Measurements from ENCODE around the gene KIF25. TPM values are rescaled to one million over a fixed set of nuclear protein-coding genes. Genes with fewer than 3 reads are reported as not detected.

Gene KIF25
- total RNA-seq, 1 experiment from 2014 or later, result 0.28 TPM

GRCh38 chr6:168033791-168034190, 36.3 kb downstream of the KIF25 start:
- no peak for DNase-seq (ENCODE audit: low spot score)
- no peak overlapping the region for H3K4me3 Mint-ChIP-seq
- POLR2A ChIA-PET, result no interaction called here
- no peak for ATAC-seq
- H3K36me3 Mint-ChIP-seq, result peaks cover 17% of the 10 kb centered on the region
- CTCF ChIA-PET, result interaction anchor here (1.0 kb wide), 1 partner anchor 99 kb away, joined by 3 read pairs; no protein-coding TSS in a partner anchor
- H3K27me3 Mint-ChIP-seq (ENCODE audit: low read depth), result peaks cover 11% of the 10 kb centered on the region
- peaks cover 39% of the 10 kb centered on the region for H3K4me1 Mint-ChIP-seq
- H3K27ac Mint-ChIP-seq, result no peak overlapping the region
- TF ChIP-seq SMAD4 (CRISPR knock-in tag; IDR thresholded peaks at IDR 0.05) (no peak), ZNF671 (CRISPR knock-in tag; IDR thresholded peaks at IDR 0.05) (no peak), AR (CRISPR knock-in tag; IDR thresholded peaks at IDR 0.05) (no peak), NR2C2 (CRISPR knock-in tag; IDR thresholded peaks at IDR 0.05) (no peak)
- TF ChIP-seq, protein P1, sequence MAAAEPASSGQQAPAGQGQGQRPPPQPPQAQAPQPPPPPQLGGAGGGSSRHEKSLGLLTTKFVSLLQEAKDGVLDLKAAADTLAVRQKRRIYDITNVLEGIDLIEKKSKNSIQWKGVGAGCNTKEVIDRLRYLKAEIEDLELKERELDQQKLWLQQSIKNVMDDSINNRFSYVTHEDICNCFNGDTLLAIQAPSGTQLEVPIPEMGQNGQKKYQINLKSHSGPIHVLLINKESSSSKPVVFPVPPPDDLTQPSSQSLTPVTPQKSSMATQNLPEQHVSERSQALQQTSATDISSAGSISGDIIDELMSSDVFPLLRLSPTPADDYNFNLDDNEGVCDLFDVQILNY (CRISPR knock-in tag; IDR thresholded peaks at IDR 0.05), result no peak
- TF ChIP-seq, protein P2, sequence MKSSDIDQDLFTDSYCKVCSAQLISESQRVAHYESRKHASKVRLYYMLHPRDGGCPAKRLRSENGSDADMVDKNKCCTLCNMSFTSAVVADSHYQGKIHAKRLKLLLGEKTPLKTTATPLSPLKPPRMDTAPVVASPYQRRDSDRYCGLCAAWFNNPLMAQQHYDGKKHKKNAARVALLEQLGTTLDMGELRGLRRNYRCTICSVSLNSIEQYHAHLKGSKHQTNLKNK (CRISPR knock-in tag; IDR thresholded peaks at IDR 0.05), result no peak
- TF ChIP-seq, protein P3, sequence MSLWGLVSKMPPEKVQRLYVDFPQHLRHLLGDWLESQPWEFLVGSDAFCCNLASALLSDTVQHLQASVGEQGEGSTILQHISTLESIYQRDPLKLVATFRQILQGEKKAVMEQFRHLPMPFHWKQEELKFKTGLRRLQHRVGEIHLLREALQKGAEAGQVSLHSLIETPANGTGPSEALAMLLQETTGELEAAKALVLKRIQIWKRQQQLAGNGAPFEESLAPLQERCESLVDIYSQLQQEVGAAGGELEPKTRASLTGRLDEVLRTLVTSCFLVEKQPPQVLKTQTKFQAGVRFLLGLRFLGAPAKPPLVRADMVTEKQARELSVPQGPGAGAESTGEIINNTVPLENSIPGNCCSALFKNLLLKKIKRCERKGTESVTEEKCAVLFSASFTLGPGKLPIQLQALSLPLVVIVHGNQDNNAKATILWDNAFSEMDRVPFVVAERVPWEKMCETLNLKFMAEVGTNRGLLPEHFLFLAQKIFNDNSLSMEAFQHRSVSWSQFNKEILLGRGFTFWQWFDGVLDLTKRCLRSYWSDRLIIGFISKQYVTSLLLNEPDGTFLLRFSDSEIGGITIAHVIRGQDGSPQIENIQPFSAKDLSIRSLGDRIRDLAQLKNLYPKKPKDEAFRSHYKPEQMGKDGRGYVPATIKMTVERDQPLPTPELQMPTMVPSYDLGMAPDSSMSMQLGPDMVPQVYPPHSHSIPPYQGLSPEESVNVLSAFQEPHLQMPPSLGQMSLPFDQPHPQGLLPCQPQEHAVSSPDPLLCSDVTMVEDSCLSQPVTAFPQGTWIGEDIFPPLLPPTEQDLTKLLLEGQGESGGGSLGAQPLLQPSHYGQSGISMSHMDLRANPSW (CRISPR knock-in tag; conservative IDR thresholded peaks at IDR 0.05; ENCODE audit: low read depth), result no peak
- H3K9me3 Mint-ChIP-seq, result peaks cover 17% of the 10 kb centered on the region

GRCh38 chr6:168034537-168034936, 37.1 kb downstream of the KIF25 start:
- ATAC-seq, result no peak
- no peak for DNase-seq (ENCODE audit: low spot score)
- ChIA-PET POLR2A (no interaction called here), CTCF (interaction anchor here (0.7 to 1.2 kb wide), 2 partner anchors 64 to 99 kb away, joined by 4 read pairs; no protein-coding TSS in a partner anchor)
- Mint-ChIP-seq H3K27me3 (ENCODE audit: low read depth) (peaks cover 14% of the 10 kb centered on the region), H3K4me1 (peaks cover 39% of the 10 kb centered on the region), H3K4me3 (peak overlapping the region; percentile 36; the same call in 1 of the 2 replicates), H3K36me3 (peaks cover 22% of the 10 kb centered on the region), H3K27ac (no peak overlapping the region), H3K9me3 (peaks cover 21% of the 10 kb centered on the region)
- 0 out of 2 replicates have a peak, but pooled peaks have one; percentile 6 for TF ChIP-seq SP1 (CRISPR knock-in tag; conservative IDR thresholded peaks at IDR 0.05)
- TF ChIP-seq ZBTB21 (CRISPR knock-in tag; IDR thresholded peaks at IDR 0.05; ENCODE audit: borderline replicate concordance), result no peak

DNA sequence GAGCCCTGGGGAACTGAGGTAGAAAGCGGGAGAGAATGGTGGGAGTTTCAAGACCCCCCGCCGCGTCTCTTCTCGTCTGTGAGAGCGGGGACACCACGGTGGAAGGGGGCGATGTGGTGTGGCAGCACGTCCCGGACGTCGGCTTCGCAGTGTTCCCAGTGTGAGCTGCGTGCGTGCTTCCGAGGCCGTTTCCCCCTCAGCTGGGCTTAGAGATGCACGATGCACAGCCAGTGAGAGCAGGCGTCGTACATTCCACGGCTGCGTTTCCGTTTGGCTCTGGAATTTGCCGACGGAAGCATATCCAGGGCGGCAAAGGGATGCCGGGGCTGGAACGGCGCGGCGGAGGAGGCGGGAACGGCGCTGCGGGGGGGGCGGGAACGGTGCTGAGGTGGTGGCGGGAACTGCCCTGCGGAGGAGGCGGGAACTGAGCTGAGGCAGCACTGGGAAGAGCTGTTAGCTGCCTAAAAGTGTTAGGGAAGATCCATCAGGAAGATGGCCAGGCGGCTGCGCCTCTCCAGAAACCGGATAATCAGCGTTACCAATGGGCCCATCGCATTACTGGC, 37.7 kb downstream of the KIF25 start:
- Mint-ChIP-seq H3K4me1 (peaks cover 39% of the 10 kb centered on the region), H3K36me3 (peaks cover 29% of the 10 kb centered on the region), H3K27ac (no peak overlapping the region), H3K9me3 (peaks cover 28% of the 10 kb centered on the region), H3K27me3 (ENCODE audit: low read depth) (peaks cover 20% of the 10 kb centered on the region), H3K4me3 (peak overlapping the region; percentile 55)
- DNase-seq (ENCODE audit: low spot score) (peak; percentile 75), ATAC-seq (peak; percentile 70)
- POLR2A ChIA-PET, result no interaction called here
- CTCF ChIA-PET, result interaction anchor here (0.7 to 1.2 kb wide), 2 partner anchors 64 to 98 kb away, joined by 4 read pairs; no protein-coding TSS in a partner anchor
- TF ChIP-seq SMAD3 (CRISPR knock-in tag; IDR thresholded peaks at IDR 0.05; ENCODE audit: borderline replicate concordance) (peak; percentile 96), PRDM15 (CRISPR knock-in tag; IDR thresholded peaks at IDR 0.05) (peak; percentile 61), CREM (CRISPR knock-in tag; IDR thresholded peaks at IDR 0.05) (no peak), NR2C2 (CRISPR knock-in tag; IDR thresholded peaks at IDR 0.05) (no peak), SMAD4 (CRISPR knock-in tag; IDR thresholded peaks at IDR 0.05) (peak; percentile 71; the same call in 1 of the 2 replicates), ATF2 (CRISPR knock-in tag; IDR thresholded peaks at IDR 0.05; ENCODE audit: borderline replicate concordance, low read depth) (peak; percentile 63; the same call in 1 of the 2 replicates), ETV6 (CRISPR knock-in tag; IDR thresholded peaks at IDR 0.05) (peak; percentile 63; the same call in 1 of the 2 replicates), FOXP1 (CRISPR knock-in tag; IDR thresholded peaks at IDR 0.05; ENCODE audit: borderline replicate concordance) (no peak; the same call in 1 of the 2 replicates), RELA (CRISPR knock-in tag; IDR thresholded peaks at IDR 0.05; ENCODE audit: borderline replicate concordance) (no peak), HMGA2 (CRISPR knock-in tag; IDR thresholded peaks at IDR 0.05) (no peak)
- TF ChIP-seq, protein P1 (CRISPR knock-in tag; IDR thresholded peaks at IDR 0.05), result no peak

Measured in WTC11 (cell line).